ENCODE data around the gene MMP21. TPM values are rescaled to one million over a fixed set of nuclear protein-coding genes. Genes with fewer than 3 reads are reported as not detected.

MMP21 gene
- total and polyA plus RNA-seq, 2 of the 13 experiments (the other 11 are each of a cell fraction or from before 2014, with no cell fraction given) = not detected

GRCh38 chr10:125765835-125766234, 9.8 kb downstream of the MMP21 start:
- in situ Hi-C loops (cut with HindIII; ENCODE audit: extremely low pct_ligation_motif_present, low pct_unique_long_range_greater_than_20kb) = no loop called here
- no peak overlapping the region for H3K9ac ChIP-seq (ENCODE audit: insufficient read depth, low read depth, low read length)
- no peaks in the 10 kb centered on the region for H3K79me2 ChIP-seq (ENCODE audit: insufficient read depth, low read length)
- no peak overlapping the region for H3K4me3 ChIP-seq (replicated peaks in 1 of 3; ENCODE audit: insufficient read depth in 1 of 3, low read depth in 2 of 3, low read length in 3 of 3)
- WGBS (ENCODE audit: low lambda C conversion rate) = 97% methylated on average over 2 of the region's 2 CpGs
- FAIRE-seq = no peak
- intact Hi-C loops (cut with micrococcal nuclease; ENCODE audit: unreplicated experiment) = no loop called here
- no peak overlapping the region for H3K27ac ChIP-seq (ENCODE audit: extremely low read length, insufficient read depth, low read length)
- peaks cover 5 to 41% of the 10 kb centered on the region in 2 experiments; a peak in 4 of 5 replicates for H3K36me3 ChIP-seq (replicated peaks in 1 of 2; ENCODE audit: control insufficient read depth in 1 of 2, insufficient read depth in 2 of 2, low read length in 2 of 2)
- no peak for DNase-seq (ENCODE audit: low spot score)
- no TSS peak for BruUV-seq (replicated peaks)
- no peak overlapping the region for H3K4me2 ChIP-seq (ENCODE audit: low read depth, low read length)
- no peaks in the 10 kb centered on the region for H3K9me3 ChIP-seq (ENCODE audit: low read length)
- ChIA-PET POLR2A (interaction anchor here (1.4 kb wide), 1 partner anchor 46 kb away, joined by 4 read pairs; the partner anchor contains the start of gene EDRF1), CTCF (ENCODE audit: low intra/inter-chr PET ratio, low total read pairs) (no interaction called here)
- no peak for TF ChIP-seq ZNF615 (CRISPR knock-in tag; IDR thresholded peaks at IDR 0.05; ENCODE audit: borderline replicate concordance)
- TF ChIP-seq HIC2 (CRISPR knock-in tag; IDR thresholded peaks at IDR 0.05; ENCODE audit: low read depth) = no peak
- no peak for TF ChIP-seq THAP7 (CRISPR knock-in tag; IDR thresholded peaks at IDR 0.05)
- no peaks in the 10 kb centered on the region for H3K27me3 ChIP-seq (ENCODE audit: control insufficient read depth in 1 of 2, insufficient read depth in 2 of 2, low read length in 2 of 2)
- no peaks in the 10 kb centered on the region for H4K20me1 ChIP-seq (ENCODE audit: insufficient read depth, low read length)
- no peak for ATAC-seq
- no peaks in the 10 kb centered on the region for H3K4me1 ChIP-seq (ENCODE audit: insufficient read depth, low read length)
- no peak overlapping the region for H2AFZ ChIP-seq (ENCODE audit: low read length)
